Muscle of back (tissue), 11 donors: Measurements from ENCODE around the gene IFT122. TPM values are rescaled to one million over a fixed set of nuclear protein-coding genes. Genes with fewer than 3 reads are reported as not detected.
"Not testable (repeated sequence)": the region's sequence is repeated elsewhere in the genome, so short reads cannot be mapped to it uniquely, and the experiment has no call there.

Experiments
- DNase-seq, 3 donors: peaks; one replicate each; pipeline versions ENCODE4 v3.0.0 to v3.0.0-alpha.2; 2013
- polyA plus RNA-seq, 10 donors: library from polyadenylated mRNA; unstranded; fragments of 120-200 nt; gene quantifications; one replicate each; pipeline ENCODE4 v1.2.1, GENCODE V29; 2013; ENCODE audit not compliant: insufficient read length in 10 of 10

IFT122 gene
- polyA plus RNA-seq, 10 donors = 19.7 to 45.8 (median 31.7) TPM

- DNase-seq = no peak
Observed at GRCh38 chr3:129469026-129469425, 29.0 kb downstream of the IFT122 start.

GRCh38 chr3:129470861-129471260, 30.8 kb downstream of the IFT122 start:
- no peak for DNase-seq

- no peak for DNase-seq
Observed at GRCh38 chr3:129473067-129473768, 33.2 kb downstream of the IFT122 start.

- no peak for DNase-seq
Observed at GRCh38 chr3:129473769-129474152, 33.7 kb downstream of the IFT122 start.

- DNase-seq = no peak
Observed at GRCh38 chr3:129474984-129475804, 35.2 kb downstream of the IFT122 start.

GRCh38 chr3:129475863-129476262, 35.8 kb downstream of the IFT122 start:
- DNase-seq = no peak

GRCh38 chr3:129476586-129476985, 36.6 kb downstream of the IFT122 start:
- no peak for DNase-seq

GRCh38 chr3:129481225-129481765, 41.3 kb downstream of the IFT122 start:
- DNase-seq = peak in 2 of 3 donors; percentile 45 to 72

GRCh38 chr3:129481766-129482332, 41.8 kb downstream of the IFT122 start:
- peak in 2 of 3 donors; percentile 63 to 77 for DNase-seq

- DNase-seq = no peak
Observed at GRCh38 chr3:129482721-129483120, 42.7 kb downstream of the IFT122 start.

- DNase-seq = no peak
Observed at GRCh38 chr3:129483870-129484269, 43.8 kb downstream of the IFT122 start.

- not testable (repeated sequence) for DNase-seq
Observed at GRCh38 chr3:129485146-129485545, 45.1 kb downstream of the IFT122 start.

GRCh38 chr3:129485721-129486663, 46.0 kb downstream of the IFT122 start:
- DNase-seq = peak; percentile 42 to 63 (median 53)

GRCh38 chr3:129486664-129487035, 46.6 kb downstream of the IFT122 start:
- no peak for DNase-seq

- DNase-seq = no peak
Observed at GRCh38 chr3:129487183-129487867, 47.3 kb downstream of the IFT122 start.

GRCh38 chr3:129487868-129488335, 47.9 kb downstream of the IFT122 start:
- DNase-seq = not testable (repeated sequence)

GRCh38 chr3:129489258-129489657, 49.2 kb downstream of the IFT122 start:
- not testable (repeated sequence) for DNase-seq

GRCh38 chr3:129490273-129490675, 50.2 kb downstream of the IFT122 start:
- peak; percentile 81 to 91 (median 85) for DNase-seq

GRCh38 chr3:129491077-129491476, 51.1 kb downstream of the IFT122 start:
- not testable (repeated sequence) for DNase-seq

- DNase-seq = no peak
Observed at GRCh38 chr3:129491794-129492193, 51.8 kb downstream of the IFT122 start.
